GM12878 (cell line): ENCODE measurements around the gene CHRNB2. TPM values are rescaled to one million over a fixed set of nuclear protein-coding genes. Genes with fewer than 3 reads are reported as not detected.

Experiments
- BMI1 ChIP-seq: fragments of 450-650 bp; IDR thresholded peaks from 2 replicates; pipeline ENCODE4 v1.6.1; 2016; ENCODE audit warnings: mild to moderate bottlenecking, moderate library complexity, borderline replicate concordance
- CREM ChIP-seq: IDR thresholded peaks from 2 replicates; pipeline ENCODE4 v1.6.1; 2014; ENCODE audit warnings: antibody characterized with exemption, low read depth
- EP300 ChIP-seq, 2 experiments: fragments of 150-350 bp in 1 of 2; IDR thresholded peaks; 2 replicates each; pipeline ENCODE4 v1.6.1; 2011 to 2012; ENCODE audit warnings: low read depth in 2 of 2, low read length in 2 of 2, borderline replicate concordance in 1 of 2, improper control_type of control experiment in 1 of 2, inconsistent platforms in 1 of 2; ENCODE audit not compliant: control insufficient read depth in 1 of 2
- FOXK2 ChIP-seq: fragments of 450-650 bp; IDR thresholded peaks from 2 replicates; pipeline ENCODE4 v1.6.1; 2017; ENCODE audit warnings: mild to moderate bottlenecking, moderate library complexity
- GATAD2B ChIP-seq: fragments of 450-650 bp; conservative IDR thresholded peaks from 2 replicates; pipeline ENCODE4 v1.6.1; 2017; ENCODE audit warnings: low read depth, mild to moderate bottlenecking, moderate library complexity
- MEF2A ChIP-seq: IDR thresholded peaks from 2 replicates; pipeline ENCODE4 v1.6.1; 2011; ENCODE audit warnings: low read depth, mild to moderate bottlenecking, low read length, moderate library complexity; ENCODE audit not compliant: insufficient read depth
- POU2F2 ChIP-seq: IDR thresholded peaks from 3 replicates; pipeline ENCODE4 v1.6.1; 2011; ENCODE audit warnings: low read depth, mild to moderate bottlenecking, low read length, borderline replicate concordance
- SREBF2 ChIP-seq: IDR thresholded peaks from 2 replicates; pipeline ENCODE4 v1.6.1; 2012; ENCODE audit warnings: mild to moderate bottlenecking, low read length
- polyA plus RNA-seq, 11 experiments: library from polyadenylated mRNA; depleted of rRNA in 4 of 11; unstranded in 6 of 11; stranded (reverse) in 5 of 11; fragments of >200 nt; fragmentation: Nextera tagmentation in 4 of 11; fragmentation: Illumina TruSeq in 1 of 11; extraction: Ambion mirVana in 4 of 11; extraction: Trizol in 1 of 11; gene quantifications; 1 replicate in 1 of 11; 2 replicates in 10 of 11; pipeline versions ENCODE4 v1.2.1 to v1.2.3, GENCODE V29; 2011 to 2016; ENCODE audit warnings: inconsistent platforms in 2 of 11, missing spikeins in 2 of 11, low read depth in 1 of 11
- total RNA-seq, 4 experiments: library from RNA; depleted of rRNA in 3 of 4; stranded (reverse); fragments of >200 nt in 3 of 4; fragmentation: Illumina TruSeq in 1 of 4; extraction: Trizol in 1 of 4; gene quantifications; 2 replicates each; pipeline versions ENCODE4 v1.2.1 to v1.2.3, GENCODE V29; 2013 to 2021
- TF ChIP-seq, protein P1 (sequence below): fragments of 450-650 bp; IDR thresholded peaks from 2 replicates; pipeline ENCODE4 v1.6.1; 2018; ENCODE audit warnings: borderline replicate concordance, mild to moderate bottlenecking; ENCODE audit not compliant: partially characterized antibody

Gene CHRNB2
- total and polyA plus RNA-seq, 10 of the 15 experiments (the other 5 are each of a cell fraction or from before 2014, with no cell fraction given), result 0.01 to 0.11 (median 0.03) TPM; not detected in 6

DNA sequence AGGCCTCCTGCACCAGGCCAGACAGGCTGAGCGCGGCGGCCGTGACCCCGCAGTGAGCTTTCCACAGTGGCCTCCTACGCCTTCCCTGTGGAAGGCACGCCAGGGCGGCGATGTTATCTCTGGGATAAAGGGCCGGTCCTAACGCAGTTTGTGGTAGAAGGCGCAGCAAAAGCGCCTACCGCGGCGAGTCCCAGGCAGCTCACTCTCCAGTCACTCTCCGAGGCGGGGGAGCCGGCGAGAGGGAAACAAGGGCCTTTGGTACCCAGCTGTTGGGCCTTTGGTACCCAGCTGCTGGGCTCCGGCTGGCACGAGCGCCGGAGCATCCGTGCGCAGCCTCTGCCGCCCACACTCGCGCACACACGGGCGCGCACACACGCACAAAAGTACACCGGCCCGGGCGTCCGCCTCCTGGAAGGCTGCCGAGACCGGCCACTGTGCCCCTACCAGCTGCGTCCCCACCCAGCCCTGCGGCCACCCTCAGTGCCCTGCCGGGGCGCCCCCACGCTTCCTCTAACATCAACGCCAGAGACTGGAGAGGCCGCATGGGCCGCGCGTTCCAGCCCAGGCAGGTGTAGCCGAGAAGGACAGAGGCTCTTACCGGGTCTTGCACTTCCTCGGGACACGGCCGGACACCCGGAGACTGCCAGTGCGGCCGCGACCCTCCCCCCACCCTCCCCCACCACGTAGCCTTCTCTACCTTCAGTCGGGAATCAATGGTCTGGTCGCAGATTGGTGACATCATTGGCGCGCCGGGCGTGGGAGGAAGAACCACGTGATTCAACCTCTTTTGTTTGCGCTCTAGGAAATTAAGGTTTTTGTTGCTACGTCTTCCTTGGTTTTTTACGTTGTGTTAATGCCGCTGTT is 59.9 kb downstream of the CHRNB2 start (continued):
- TF ChIP-seq EP300 (IDR thresholded peaks at IDR 0.05; ENCODE audit: borderline replicate concordance in 1 of 2, control insufficient read depth in 1 of 2, low read depth in 2 of 2, low read length in 2 of 2) (peak in 1 of 2 experiments; percentile 15; a peak in 1 of 4 replicates), SREBF2 (no peak), GATAD2B (peak; percentile 77), FOXK2 (no peak), POU2F2 (peak; percentile 70; the same call in 1 of the 3 replicates), CREM (peak; percentile 99), MEF2A (no peak), BMI1 (no peak)
- TF ChIP-seq, protein P1, sequence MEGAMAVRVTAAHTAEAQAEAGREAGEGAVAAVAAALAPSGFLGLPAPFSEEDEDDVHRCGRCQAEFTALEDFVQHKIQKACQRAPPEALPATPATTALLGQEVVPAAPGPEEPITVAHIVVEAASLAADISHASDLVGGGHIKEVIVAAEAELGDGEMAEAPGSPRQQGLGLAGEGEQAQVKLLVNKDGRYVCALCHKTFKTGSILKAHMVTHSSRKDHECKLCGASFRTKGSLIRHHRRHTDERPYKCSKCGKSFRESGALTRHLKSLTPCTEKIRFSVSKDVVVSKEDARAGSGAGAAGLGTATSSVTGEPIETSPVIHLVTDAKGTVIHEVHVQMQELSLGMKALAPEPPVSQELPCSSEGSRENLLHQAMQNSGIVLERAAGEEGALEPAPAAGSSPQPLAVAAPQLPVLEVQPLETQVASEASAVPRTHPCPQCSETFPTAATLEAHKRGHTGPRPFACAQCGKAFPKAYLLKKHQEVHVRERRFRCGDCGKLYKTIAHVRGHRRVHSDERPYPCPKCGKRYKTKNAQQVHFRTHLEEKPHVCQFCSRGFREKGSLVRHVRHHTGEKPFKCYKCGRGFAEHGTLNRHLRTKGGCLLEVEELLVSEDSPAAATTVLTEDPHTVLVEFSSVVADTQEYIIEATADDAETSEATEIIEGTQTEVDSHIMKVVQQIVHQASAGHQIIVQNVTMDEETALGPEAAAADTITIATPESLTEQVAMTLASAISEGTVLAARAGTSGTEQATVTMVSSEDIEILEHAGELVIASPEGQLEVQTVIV, result no peak
